ENCODE results near the gene TNP2.

Gene TNP2

DNA sequence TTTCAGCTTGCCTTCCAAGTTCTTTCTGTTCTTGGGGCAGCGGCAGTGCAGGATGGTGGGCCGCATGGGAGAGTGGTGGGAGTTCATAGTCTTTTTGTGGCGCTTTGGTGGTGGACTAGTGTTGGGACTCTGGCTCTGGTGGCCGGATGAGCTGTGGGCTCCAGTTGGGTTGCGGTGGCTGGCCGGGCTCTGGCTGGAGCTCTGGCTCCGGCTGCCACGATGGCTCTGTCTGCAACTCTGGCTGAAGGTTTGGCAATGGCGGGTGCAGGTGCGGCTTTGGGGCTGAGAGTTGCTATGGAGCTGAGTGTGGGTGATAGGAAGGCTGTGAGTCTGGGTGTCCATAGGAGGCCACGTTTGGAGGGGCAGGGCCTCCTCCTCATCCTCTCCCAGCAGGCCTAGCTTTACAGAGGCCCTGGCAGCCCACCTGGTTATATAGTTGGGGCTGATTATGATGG is at the start of gene TNP2:
Gene TNP2, minus strand, starts transcription at position 405 of the 455 bp plus-strand sequence. Its CDS starts 63 bp downstream, at position 342.
- DNase-seq: no peak

DNA sequence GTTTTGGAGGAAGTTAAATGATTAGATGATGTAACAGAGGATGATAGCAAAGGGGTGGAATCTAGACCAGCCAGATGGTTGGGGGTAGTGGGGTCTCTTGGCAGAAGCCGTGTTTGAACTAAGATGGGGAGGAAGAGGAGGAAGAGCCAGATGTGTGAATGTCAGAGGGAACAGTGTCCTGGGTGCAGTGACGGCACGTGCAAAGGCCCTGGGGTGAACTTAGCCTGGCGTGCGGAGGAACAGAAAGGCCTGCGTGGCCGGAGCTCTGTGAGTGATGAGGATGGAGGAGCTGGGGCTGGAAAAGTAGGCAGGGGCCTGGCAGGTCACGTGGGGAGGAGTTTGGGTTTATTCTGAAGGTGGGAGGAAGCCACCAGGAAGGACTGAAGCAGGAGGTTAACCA is 49.7 kb upstream of the TNP2 start:
- DNase-seq: no peak

DNA sequence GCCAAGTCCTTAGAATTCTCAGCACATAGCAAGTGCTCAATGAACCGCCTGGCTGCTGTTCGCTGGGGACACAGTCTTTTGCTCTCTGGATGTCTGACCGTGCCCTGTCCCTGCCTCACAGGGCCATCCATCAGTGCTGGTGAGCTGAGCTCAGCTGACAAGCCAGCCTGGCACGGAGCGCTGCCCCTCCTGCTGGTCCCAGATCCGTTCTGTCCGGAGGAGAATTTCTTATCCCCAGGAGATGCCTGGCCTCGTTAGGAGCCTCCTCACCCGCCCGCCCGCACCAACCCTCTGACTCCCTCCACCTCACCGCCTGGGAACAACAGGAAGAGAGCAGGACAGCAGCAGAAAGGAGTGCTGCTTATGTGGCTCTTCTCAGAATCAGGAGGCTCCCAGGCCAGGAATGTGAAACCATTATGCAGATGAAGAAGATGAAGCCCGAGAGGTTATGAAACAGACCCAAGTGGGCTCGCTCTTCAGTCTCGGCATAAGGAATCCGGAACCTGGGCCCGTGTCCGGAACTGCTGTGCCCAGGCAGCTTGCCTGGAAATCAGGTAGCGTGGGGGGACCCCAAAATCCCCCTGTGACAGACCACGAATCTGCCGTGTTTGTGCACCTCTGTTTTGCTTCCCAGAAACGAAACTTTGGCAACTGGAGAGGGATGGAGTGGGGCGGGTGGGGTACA is 47.3 kb upstream of the TNP2 start:
- DNase-seq: no peak

DNA sequence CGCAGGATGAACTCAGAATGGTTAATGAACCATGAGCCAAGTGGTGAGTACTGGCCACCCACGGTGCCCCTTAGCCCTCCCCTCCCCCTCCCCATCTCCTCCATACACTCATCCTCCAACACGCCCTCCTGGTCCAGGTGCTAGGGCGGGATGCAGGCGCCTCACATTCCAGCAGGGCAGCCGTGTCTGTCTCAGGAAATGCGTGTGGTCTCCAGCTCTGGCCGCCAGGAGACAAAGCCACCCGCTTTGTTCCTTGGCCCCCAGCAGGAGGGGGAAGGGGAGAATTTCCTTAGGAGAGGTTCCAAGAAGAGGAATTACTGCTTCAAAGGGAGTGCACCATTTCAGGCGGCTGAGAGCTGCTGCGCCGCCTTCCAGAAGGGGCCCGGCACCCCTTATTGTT is 46.4 kb upstream of the TNP2 start:
- no peak for DNase-seq

DNA sequence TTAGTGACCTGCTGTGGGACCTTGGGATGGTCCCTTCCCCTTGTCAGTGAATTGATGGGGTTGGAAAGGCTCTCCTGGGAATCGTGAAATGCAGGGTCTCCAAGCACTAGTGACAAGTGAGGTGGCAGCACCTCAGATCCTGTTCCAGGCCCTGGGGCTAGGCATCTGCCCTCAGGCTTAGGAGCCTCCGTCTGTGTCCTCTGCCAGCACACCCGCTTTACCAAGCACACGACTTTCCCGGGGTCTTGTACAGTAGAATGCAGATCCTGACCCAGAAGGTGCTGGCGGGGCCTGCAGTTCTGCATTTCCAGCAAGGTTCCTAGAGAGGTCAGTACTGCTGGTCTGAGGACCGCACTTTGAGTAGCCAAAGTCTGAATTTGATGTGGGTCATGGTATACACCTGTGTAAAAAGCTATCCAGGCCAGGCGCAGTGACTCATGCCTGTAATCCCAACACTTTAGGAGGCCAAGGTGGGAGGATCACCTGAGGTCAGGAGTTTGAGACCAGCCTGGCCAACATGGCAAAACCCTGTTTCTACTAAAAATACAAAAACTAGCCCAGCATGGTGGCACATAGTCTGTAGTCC is 45.3 kb upstream of the TNP2 start:
- DNase-seq: no peak

DNA sequence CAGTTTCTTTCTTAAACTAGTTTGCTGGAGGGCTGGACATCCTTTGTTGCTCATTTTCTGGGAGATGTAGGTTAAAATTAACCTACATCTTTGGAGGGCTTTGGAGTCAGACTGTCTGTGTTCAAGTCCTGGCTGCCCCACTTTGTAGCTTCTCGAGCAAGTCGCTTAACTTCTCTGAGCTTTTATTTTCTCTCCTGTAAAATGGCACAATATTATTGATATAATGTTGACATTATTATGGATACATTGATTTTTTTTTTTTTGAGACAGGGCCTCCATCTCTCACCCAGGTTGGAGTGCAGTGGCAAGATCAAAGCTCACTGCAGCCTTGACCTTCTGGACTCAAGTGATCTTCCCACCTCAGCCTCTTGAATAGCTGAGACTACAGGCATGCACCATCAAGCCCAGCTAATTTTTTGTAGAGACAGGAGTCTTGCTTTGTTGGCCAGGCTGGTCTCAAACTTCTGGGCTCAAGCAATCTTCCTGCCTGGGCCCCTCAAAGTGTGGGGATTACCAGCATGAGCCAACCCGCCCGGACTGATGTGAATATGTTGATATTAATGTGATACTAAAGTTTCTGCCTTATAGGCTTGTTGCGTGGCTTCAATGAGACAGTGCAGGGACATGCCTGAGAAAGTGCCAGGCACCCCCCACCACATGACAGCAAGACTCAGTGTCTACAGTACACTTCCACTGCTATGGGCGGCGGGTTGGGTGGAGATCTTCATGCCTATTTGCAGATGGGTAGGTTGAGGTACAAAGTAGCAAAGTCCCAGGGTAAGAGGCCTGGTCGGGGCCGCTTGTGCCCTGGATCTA is 44.6 kb upstream of the TNP2 start:
- DNase-seq: no peak

DNA sequence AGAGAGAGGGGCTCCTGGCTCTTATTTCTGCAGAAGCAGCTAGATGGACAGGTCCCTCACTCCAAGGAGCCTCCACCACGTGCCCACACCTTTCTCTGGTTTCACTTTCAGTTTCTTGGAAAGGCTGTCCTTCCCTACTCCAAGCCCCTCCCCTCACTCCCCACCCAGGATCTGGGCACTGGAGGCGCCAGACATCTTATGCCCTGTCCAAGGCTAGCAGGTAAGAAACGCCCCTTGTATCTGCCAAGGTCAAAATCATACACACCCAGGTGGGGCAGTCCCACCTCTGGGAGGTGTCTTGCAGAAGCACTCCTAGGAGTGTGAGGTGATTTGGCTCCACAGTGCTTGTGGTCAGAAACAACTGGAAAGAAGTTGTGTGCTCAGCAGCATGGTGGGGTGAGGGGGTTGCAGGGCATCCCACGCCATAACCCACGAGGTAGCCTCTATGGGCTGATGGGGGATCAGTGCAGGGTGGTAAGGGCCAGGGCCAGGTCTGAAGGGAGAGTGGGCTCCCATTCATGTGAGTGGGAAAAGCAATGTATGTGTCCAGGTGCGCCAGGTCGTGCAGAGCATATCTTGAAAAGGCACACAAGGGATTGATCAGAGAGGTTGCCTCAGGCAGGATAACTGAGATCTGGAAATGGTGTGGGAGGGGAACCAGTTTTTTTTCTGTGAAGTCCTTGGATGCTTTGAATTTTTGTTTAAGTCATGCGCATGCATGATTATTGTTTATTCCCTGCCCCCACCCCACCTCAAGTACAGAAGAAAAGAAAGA is 43.8 kb upstream of the TNP2 start:
- no peak for DNase-seq

DNA sequence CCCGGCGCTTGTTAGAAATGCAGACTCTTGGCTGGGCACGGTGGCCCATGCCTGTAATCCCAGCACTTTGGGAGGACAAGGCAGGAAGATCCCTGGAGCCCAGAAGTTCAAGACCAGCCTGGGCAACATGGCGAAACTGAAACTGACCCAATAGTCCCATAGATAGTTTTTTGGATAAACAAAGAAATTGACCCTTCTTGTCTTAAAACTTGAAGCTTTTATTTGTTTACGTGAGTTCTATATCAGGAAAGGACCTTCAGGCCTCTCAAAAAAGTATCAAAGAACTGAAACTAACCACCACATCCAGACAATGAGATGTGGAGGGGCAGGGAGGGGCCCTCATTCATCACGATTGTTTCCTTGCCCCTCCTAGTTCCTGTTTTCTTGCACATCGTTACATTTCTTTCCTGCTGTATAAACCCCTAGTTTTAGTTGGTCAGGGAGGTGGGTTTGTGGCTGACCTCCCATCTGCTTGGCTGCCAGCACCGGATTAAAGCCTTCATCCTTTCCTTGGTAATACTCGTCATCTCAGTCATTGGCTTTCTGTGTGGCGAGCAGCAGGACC is 42.0 kb upstream of the TNP2 start:
- DNase-seq: no peak

DNA sequence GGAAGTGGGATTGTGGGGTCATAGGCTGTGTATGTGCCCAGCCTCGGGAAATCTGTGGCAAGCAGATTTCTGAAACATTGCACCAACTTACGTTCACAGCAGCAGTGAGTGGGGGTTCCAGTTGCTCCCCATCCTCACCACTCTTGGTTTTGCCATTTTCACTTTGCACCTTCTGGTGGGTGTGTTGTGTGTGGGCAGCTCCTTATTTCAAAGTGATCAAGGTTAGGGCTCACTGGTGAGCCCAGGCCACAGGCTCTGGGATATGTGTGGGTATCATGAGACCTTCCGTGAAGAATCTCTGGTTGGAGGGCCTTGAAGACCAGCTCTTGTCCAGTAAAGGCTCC is 41.5 kb upstream of the TNP2 start:
- DNase-seq: no peak

DNA sequence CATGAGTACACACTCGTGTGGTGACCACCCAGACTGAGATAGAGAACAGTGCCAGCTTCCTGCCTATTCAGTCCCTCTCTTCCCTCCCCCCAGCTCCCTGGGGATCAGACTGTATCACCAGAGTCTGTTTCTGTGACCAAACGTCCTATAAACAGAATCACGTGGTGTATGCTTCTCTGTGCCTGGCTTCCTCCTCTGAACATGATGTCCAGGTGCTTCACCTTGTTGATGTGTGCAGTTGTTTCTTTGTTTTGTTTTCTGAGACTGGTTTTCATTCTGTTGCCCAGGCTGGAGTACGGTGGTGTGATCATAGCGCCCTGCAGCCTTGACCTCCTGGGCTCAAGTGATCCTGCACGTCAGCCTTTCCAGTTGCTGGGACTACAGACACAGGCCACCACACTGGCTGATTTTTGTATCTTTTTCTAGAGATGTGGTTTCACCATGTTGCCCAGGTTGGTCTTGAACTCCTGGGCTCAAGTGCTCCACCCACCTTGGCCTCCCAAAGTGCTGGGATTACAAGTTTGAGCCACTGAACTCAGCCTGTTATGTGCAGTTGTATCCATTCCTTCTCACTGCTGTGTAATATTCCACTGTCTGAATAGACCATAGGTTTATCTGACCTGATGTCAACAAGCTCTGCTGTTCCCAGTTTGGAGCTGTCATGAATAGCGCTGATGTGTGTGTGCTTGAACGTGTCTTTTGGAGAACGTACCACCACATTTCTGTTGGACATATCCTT is 40.9 kb upstream of the TNP2 start:
- DNase-seq: no peak

DNA sequence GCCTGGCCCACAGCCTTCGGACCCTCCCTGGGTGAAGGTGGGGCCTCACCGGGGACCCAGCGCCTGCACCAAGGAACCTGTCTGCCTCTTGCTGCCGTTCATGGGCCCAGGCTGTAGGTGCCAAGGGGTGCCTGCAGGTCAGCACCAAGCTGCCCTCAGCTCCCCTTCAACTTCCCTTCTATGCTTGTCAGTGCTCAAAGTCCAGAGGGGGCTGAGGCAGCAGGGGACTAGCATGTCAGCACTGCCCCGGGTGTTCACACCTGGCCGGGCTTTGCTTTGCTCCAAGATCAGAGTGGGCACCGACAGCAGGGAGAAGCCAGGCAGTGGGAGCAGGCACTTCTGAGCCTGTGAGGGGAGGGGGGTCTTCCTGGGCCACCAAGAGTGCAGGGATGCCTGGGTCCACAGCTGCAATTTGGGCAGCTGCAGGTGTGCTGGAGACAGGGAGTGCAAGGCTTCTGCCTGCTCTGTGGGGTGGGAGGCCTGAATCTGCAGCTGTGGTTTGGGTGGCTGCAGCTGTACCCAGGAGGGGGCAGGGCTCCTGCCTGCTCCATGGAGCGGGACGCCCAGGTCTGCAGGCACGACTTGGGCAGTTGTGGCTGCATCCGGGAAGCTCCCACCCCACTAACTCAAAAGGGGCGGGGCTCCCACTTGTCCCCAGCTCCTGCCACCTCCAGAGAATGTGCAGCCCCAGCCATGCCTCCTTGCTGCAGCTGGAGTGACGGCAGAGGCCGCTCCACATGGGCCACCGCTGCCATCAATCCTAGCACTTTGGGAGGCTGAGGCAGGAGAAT is 39.6 kb upstream of the TNP2 start:
- peak; percentile 77 for DNase-seq

DNA sequence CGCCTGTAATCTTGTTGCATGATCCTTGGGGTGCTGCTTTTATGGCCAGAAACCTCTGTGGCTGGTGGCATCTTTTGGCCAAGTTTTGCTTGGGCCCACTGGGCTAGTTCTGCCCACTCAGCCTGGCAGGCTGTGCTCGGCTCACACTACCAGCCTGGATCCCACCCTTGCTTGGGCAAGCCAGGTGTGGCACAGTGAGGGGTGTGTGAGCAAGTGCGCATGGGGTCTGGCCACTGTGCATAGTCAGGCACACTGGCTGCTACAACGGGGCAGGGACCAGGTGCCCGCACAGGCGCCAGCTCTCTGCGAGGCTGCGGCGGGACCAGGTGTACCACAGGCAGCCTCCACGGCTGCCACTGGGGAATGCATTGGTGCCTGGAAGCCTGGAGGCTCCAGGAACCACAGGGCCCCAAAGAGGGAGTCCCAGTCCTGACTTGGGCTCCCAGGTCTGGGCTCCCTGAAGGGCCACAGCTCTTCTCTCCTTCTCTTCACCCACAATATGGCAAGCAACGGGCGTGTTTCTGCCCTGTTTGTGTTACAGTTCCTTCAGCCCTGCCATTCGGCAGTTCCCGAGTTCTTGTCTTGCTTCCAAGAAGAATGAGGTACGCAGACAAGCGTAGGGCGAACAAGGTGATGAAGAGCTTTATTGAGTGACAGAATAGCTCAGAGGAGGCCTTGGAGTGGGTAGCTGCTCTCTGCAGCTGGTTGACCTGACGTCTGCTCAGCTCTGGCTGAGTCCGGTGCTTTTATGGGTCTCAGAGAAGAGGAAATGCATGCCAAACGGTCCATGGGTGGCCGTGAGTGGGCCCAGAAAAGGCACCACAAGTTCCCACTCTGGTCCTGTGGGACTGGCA is 38.7 kb upstream of the TNP2 start:
- peak; percentile 7 for DNase-seq

DNA sequence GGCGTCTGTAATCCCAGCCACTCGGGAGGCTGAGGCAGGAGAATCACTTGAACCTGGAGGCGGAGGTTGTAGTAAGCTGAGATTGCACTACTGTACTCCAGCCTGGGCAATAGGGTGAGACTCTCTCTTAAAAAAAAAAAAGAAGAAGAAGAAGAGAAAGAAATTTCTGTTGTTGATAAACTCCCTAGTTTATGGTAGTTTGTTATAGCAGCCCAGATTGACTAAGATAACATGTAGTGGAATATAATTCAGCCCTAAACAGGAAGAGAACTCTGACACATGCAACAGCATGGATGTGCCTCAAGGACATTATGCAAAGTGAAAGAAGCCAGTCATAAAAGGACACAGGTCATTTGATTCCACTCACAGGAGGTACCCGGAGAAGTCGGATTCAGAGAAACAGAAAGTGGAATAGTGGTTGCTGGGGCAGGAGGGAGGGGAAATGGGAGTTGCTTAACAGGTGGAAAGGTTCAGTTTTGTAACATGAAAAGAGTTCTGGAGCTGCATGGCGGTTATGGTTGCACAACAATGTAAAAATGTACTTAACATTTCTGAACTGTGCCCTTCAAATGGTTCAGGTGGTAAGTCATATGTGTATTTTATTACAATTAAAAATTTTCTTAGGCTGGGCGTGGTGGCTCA is 38.0 kb upstream of the TNP2 start:
- DNase-seq: no peak

DNA sequence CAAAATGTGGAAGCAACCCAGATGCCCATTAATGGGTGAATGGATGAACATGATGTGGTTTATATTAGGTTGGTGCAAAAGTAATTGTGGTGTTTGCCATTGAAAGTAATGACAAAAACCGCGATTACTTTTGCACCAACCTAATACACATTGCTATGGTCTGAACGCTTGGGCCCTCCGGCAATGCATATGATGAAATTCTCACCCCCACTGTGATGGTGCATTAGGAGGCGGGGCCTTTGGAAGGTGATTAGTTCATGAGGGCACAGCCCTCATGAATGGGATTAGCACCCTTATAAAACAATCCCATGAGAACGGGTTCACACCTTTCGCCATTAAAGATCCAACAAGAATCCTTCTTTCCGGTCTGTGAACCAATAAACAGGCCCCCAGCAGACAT is 37.3 kb upstream of the TNP2 start:
- DNase-seq: no peak

DNA sequence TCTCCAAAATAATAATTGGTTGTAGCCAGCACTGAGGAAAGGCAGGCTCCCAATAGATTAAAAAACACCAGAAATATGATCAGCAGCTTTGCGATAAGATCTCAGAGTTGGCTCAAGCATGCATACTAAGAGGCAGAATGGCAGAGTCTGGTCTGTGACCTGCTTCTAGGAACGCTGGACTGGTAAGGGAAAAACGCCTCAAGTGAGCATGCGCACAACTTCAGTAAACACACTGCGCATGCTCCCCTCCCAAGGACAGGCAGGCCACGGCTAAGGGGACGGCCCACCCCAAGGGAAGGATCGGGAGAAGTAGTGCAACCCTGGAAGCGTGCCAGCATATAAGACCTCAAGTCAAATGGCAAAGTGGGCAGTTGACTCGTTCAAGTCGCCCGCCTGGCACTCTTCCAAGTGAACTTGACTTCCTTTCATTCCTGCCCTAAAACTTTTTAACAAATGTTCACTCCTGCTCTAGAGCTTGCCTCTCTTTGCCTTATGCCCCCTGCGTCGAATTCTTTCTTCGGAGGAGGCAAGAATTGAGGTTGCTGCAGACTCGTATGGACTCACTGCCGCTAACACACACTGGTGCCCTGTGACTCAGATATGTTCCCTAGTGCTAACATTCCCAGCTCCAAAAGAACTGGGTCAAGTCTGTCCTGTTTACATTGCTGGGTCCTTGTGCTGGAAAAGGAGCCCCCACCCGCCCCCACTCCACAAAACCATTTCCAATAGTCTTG is 34.4 kb upstream of the TNP2 start:
- DNase-seq: peak; percentile 34

DNA sequence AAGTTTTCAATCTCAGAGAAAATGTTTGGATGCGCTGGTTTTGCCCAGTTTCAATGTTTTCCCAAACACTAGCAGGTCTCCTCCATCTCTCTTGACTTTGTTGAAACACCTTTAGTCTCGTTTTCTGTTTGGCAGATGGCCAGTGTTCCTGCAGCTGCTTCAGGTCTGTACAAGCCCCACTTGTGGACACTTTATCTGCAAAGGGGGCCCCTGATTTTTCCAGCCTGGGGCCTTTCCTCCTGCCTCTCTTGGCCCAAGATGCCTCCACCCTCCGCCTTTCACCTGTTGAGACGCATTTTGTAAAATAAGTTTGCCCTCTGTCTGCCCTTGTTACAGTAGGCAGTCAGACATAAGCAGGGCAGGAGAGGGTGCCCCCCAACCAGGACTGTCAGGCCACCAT is 33.9 kb upstream of the TNP2 start:
- DNase-seq: peak; percentile 67

DNA sequence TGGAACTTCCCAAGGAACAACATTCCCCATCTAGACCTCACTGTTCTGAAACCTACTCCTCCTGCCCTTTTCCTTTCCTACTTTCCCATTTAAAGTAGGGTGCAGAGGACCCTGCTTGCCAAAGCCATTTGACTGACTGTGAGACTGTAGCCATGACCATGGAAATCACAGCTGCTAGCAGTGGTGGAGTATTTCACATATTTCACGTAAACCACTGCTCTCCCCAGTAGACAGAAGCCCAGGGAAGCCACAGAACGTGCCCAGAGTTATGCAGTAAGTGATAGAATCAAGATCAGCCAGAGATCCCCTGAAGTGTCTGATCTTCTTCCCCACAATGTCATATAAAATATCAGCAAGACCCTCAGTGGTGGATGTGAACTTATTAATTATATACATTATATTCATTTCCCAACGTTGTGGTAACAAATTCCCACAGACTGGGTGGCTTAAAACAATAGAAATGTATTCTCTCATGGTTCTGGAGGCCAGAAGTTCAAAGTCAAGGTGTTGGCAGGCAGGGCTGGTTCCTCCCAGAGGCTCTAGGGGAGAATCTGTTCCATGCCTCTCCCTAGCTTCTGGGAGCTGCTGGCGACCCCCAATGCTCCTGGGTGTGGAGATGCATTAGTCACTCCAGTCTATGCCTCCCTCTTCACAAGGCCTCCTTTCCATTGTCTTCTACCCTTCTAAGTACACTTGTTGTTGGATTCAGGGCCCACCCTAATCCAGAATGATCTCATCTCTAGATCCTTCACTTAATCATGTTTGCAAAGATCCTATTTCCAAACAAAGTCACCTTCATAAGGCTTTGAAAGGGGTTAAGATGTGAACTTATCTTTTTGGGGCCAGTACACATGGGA is 32.7 kb upstream of the TNP2 start:
- no peak for DNase-seq

DNA sequence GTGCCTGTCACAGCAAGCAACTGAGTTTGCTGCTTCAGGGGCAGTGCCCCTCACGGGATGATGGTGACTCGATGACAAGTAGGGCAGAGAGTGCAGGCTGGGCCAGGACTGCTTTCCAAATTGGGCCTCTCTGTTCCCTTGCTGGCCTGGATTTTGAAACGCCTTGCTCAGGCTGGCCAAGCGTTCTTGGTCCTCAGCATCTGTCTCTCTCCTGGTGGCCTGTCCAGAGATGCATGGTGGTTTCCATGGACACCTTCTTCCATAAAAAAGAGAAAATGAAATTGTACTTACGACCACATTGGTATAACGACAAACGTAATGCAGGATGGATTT is 31.4 kb upstream of the TNP2 start:
- no peak for DNase-seq

Measured in NCI-H510A treated with DMSO at 0.1 percent for 48 hours (cell line).